A549 (cell line): ENCODE results near the gene ATG13.

Experiments
- BHLHE40 ChIP-seq: IDR thresholded peaks from 2 replicates; pipeline ENCODE4 v1.6.1; 2012; ENCODE audit warnings: low read depth, low read length, inconsistent platforms
- CEBPB ChIP-seq, 2 experiments: fragments of >200 bp in 1 of 2; sonication (Bioruptor Twin) in 1 of 2; formaldehyde crosslinking in 1 of 2; IDR thresholded peaks; 2 replicates each; pipeline ENCODE4 v1.6.1; 2012 to 2016
- CTCF ChIP-seq: fragments of >200 bp; sonication (Bioruptor Twin); formaldehyde crosslinking; IDR thresholded peaks from 3 replicates; pipeline ENCODE4 v1.5.1; 2016
- JUN ChIP-seq, 2 experiments: fragments of >200 bp; sonication (Bioruptor Twin); formaldehyde crosslinking; IDR thresholded peaks; 2 replicates in 1 of 2; 3 replicates in 1 of 2; pipeline ENCODE4 v1.6.1; 2016 to 2017
- JUNB ChIP-seq: fragments of >200 bp; sonication (Bioruptor Twin); formaldehyde crosslinking; IDR thresholded peaks from 2 replicates; pipeline ENCODE4 v1.6.1; 2016
- MAX ChIP-seq: IDR thresholded peaks from 2 replicates; pipeline ENCODE4 v1.6.1; 2012
- NFE2L2 ChIP-seq: fragments of 150-350 bp; conservative IDR thresholded peaks from 2 replicates; pipeline ENCODE4 v1.6.1; 2014; ENCODE audit warnings: low read length
- POLR2A ChIP-seq: IDR thresholded peaks from 2 replicates; pipeline ENCODE4 v1.6.1; 2012; ENCODE audit warnings: mild to moderate bottlenecking, low read length
- RCOR1 ChIP-seq: fragments of 150-350 bp; IDR thresholded peaks from 2 replicates; pipeline ENCODE4 v1.6.1; 2014; ENCODE audit warnings: antibody characterized with exemption, low read length, low read depth
- SREBF2 ChIP-seq: fragments of 450-650 bp; IDR thresholded peaks from 2 replicates; pipeline ENCODE4 v1.6.1; 2014; ENCODE audit warnings: mild to moderate bottlenecking, moderate library complexity

GRCh38 chr11:46676436-46677158 is 59.2 kb downstream of the ATG13 start:
- no peak for TF ChIP-seq CTCF
- TF ChIP-seq NFE2L2, result no peak
- TF ChIP-seq CEBPB (IDR thresholded peaks at IDR 0.05), result no peak
- no peak for TF ChIP-seq BHLHE40
- no peak for TF ChIP-seq MAX
- no peak for TF ChIP-seq POLR2A
- TF ChIP-seq RCOR1, result no peak
- no peak for TF ChIP-seq JUN (IDR thresholded peaks at IDR 0.05)
- TF ChIP-seq JUNB, result no peak
- TF ChIP-seq SREBF2, result no peak
